Common myeloid progenitor, CD34-positive (primary cell): ENCODE data around the gene ASAP2.

Experiments used
- CTCF ChIA-PET: fragments of 350-600 bp; sonication (Branson Sonifier 250); formaldehyde crosslinking; loops from one replicate; lab custom pipeline; 2021; ENCODE audit warnings: antibody characterized with exemption; lab: Charles Lee
- POLR2A ChIA-PET: fragments of 350-600 bp; sonication (Branson Sonifier 250); formaldehyde crosslinking; loops from one replicate; lab custom pipeline; 2021; ENCODE audit warnings: antibody characterized with exemption; lab: Charles Lee
- DNase-seq, 3 donors: peaks; one replicate each; pipeline versions ENCODE4 v3.0.0 to v3.0.0-alpha.2; 2013
- H3K27ac ChIP-seq, 2 experiments: 1 replicate in 1 of 2; 2 replicates in 1 of 2; pipeline ENCODE4 v1.7.0; 2013; ENCODE audit warnings: inconsistent platforms in 2 of 2, low read length in 2 of 2, mild to moderate bottlenecking in 2 of 2, low read depth in 1 of 2, moderate library complexity in 1 of 2; ENCODE audit not compliant: severe bottlenecking in 2 of 2, insufficient read depth in 1 of 2, poor library complexity in 1 of 2
- H3K27me3 ChIP-seq, 5 experiments: replicated peaks in 2 of 5; 1 replicate in 3 of 5; 2 replicates in 2 of 5; pipeline versions ENCODE4 v1.6.1 to v1.7.0; 2013; ENCODE audit warnings: low read length in 4 of 5, mild to moderate bottlenecking in 2 of 5, moderate library complexity in 2 of 5, inconsistent platforms in 1 of 5; ENCODE audit not compliant: insufficient read depth in 5 of 5, control insufficient read depth in 4 of 5
- H3K36me3 ChIP-seq, 4 experiments: 1 replicate in 2 of 4; 2 replicates in 2 of 4; pipeline versions ENCODE4 v1.6.1 to v1.7.0; 2013; ENCODE audit warnings: low read length in 3 of 4, control low read depth in 1 of 4, mild to moderate bottlenecking in 1 of 4; ENCODE audit not compliant: control insufficient read depth in 4 of 4, insufficient read depth in 4 of 4
- H3K4me1 ChIP-seq, 4 experiments: 1 replicate in 3 of 4; 2 replicates in 1 of 4; pipeline versions ENCODE4 v1.6.1 to v1.7.1; 2013; ENCODE audit warnings: low read length in 3 of 4, mild to moderate bottlenecking in 3 of 4, control low read depth in 1 of 4, inconsistent platforms in 1 of 4, moderate library complexity in 1 of 4; ENCODE audit not compliant: control insufficient read depth in 4 of 4, insufficient read depth in 4 of 4; ENCODE audit errors: control extremely low read depth in 1 of 4
- H3K4me3 ChIP-seq, 7 experiments: 1 replicate in 4 of 7; 2 replicates in 3 of 7; pipeline versions ENCODE4 v1.5.1 to v1.7.0; 2013; ENCODE audit warnings: mild to moderate bottlenecking in 7 of 7, low read length in 6 of 7, moderate library complexity in 6 of 7, inconsistent platforms in 2 of 7, low read depth in 2 of 7, control low read depth in 1 of 7; ENCODE audit not compliant: insufficient read depth in 4 of 7, control insufficient read depth in 1 of 7; ENCODE audit errors: extremely low read depth in 1 of 7
- H3K9me3 ChIP-seq, 5 experiments: 1 replicate in 4 of 5; 2 replicates in 1 of 5; pipeline versions ENCODE4 v1.6.1 to v1.7.1; 2013; ENCODE audit warnings: low read length in 4 of 5, mild to moderate bottlenecking in 2 of 5, inconsistent platforms in 1 of 5, low read depth in 1 of 5, moderate library complexity in 1 of 5; ENCODE audit not compliant: control insufficient read depth in 4 of 5, insufficient read depth in 2 of 5; ENCODE audit errors: control extremely low read depth in 1 of 5
- WGBS: methylation state at CpG from one replicate; pipeline ENCODE4 v1.1.5; 2013; ENCODE audit not compliant: insufficient coverage; 5-methylcytosine and 5-hydroxymethylcytosine counted together

The ASAP2 gene

GRCh38 chr2:9345997-9346396 lies 139.4 kb downstream of the ASAP2 start:
- no peaks in the 10 kb centered on the region for H3K27me3 ChIP-seq
- CTCF ChIA-PET: interaction anchor here (1.7 kb wide), 1 partner anchor 12 kb away, joined by 4 read pairs; no protein-coding TSS in a partner anchor

GRCh38 chr2:9346885-9347284 lies 140.3 kb downstream of the ASAP2 start:
- Histone ChIP-seq H3K9me3 (no peaks in the 10 kb centered on the region), H3K36me3 (peaks cover 0 to 13% (median 0%) of the 10 kb centered on the region in 4 experiments), H3K4me1 (no peaks in the 10 kb centered on the region), H3K27ac (no peak overlapping the region), H3K27me3 (no peaks in the 10 kb centered on the region), H3K4me3 (no peak overlapping the region)
- CTCF ChIA-PET: interaction anchor here (1.5 kb wide), 1 partner anchor 14 kb away, joined by 3 read pairs; no protein-coding TSS in a partner anchor
- no peak for DNase-seq
- 96% methylated on average over 7 of the region's 9 CpGs for WGBS
- POLR2A ChIA-PET: no interaction called here

More at GRCh38 chr2:9345997-9346396, 139.4 kb downstream of the ASAP2 start:
- Histone ChIP-seq H3K9me3 (no peaks in the 10 kb centered on the region), H3K4me3 (no peak overlapping the region), H3K4me1 (no peaks in the 10 kb centered on the region), H3K27ac (no peak overlapping the region), H3K36me3 (peaks cover 0 to 10% (median 0%) of the 10 kb centered on the region in 4 experiments)
- WGBS: 98% methylated on average over 7 of the region's 10 CpGs
- POLR2A ChIA-PET: no interaction called here
- no peak for DNase-seq

DNA sequence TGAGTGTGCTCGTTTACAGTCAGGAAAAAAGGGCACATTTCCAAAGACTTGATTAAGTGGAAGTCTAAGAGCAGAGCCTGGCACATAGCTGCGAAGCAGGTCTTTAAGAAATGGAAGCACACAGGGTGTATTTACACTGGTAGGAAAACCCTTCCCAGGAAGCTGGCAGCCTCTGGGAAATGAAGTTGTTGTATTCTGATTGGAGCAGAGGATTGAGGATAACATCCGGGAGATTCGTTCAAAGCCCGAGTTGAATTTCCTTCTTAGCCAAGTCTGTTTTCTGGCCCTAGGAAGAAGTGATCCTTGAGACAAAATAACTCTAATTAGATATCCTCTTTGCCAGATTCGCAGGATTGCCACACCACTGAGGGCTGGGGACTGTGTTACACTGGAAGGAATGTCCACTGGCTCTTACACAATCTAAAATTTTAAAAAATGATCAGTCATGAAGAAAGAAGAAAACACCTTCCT lies 140.8 kb downstream of the ASAP2 start:
- CTCF ChIA-PET: interaction anchor here (1.5 to 1.9 kb wide), 2 partner anchors 14 to 24 kb away, joined by 3 to 9 read pairs; no protein-coding TSS in a partner anchor
- Histone ChIP-seq H3K9me3 (no peaks in the 10 kb centered on the region), H3K4me1 (no peaks in the 10 kb centered on the region), H3K27me3 (no peaks in the 10 kb centered on the region), H3K4me3 (no peak overlapping the region), H3K27ac (no peak overlapping the region), H3K36me3 (peaks cover 0 to 16% (median under 1%) of the 10 kb centered on the region in 4 experiments)
- POLR2A ChIA-PET: no interaction called here
- no peak for DNase-seq
- WGBS: 96% methylated on average over 5 of the region's 6 CpGs

DNA sequence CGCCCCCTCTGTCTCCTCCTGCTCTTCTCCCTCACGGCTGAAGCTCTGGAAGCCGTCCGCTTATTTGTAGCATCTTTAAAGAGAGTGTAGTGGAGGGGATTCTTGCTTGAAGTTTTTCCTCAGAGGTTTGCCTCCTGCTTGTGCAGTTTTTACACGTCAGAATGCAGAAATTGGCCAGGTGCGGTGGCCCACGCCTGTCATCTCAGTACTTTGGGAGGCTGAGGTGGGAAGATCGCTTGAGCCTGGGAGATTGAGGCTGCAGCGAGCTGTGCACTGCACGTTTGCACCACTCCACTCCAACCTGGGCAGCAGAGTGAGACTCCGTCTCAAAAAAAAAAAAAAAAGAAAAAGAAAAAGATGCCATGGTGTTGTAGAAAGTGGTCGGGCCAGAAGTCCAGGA lies 147.7 kb downstream of the ASAP2 start:
- H3K36me3 ChIP-seq: peaks cover 0 to 21% (median 2%) of the 10 kb centered on the region in 4 experiments
- H3K9me3 ChIP-seq: no peaks in the 10 kb centered on the region
- H3K27ac ChIP-seq: no peak overlapping the region
- no peaks in the 10 kb centered on the region for H3K27me3 ChIP-seq
- ChIA-PET POLR2A (no interaction called here), CTCF (no interaction called here)
- H3K4me1 ChIP-seq: no peaks in the 10 kb centered on the region
- no peak overlapping the region for H3K4me3 ChIP-seq
- DNase-seq: no peak
- WGBS: 96% methylated on average over 8 of the region's 12 CpGs

GRCh38 chr2:9355270-9355669 lies 148.7 kb downstream of the ASAP2 start:
- ChIA-PET CTCF (interaction anchor here (1.0 to 2.4 kb wide), 3 partner anchors 11 to 20 kb away, joined by 3 to 8 read pairs (median 6); no protein-coding TSS in a partner anchor), POLR2A (no interaction called here)

GRCh38 chr2:9355716-9356115 lies 149.1 kb downstream of the ASAP2 start:
- Histone ChIP-seq H3K4me1 (no peaks in the 10 kb centered on the region), H3K27me3 (no peaks in the 10 kb centered on the region), H3K36me3 (peaks cover 0 to 15% (median 2%) of the 10 kb centered on the region in 4 experiments), H3K4me3 (no peak overlapping the region), H3K9me3 (no peaks in the 10 kb centered on the region), H3K27ac (no peak overlapping the region)
- DNase-seq: no peak
- 100% methylated on average over 3 of the region's 4 CpGs for WGBS
- ChIA-PET CTCF (interaction anchor here (1.0 to 2.4 kb wide), 3 partner anchors 10 to 21 kb away, joined by 3 to 8 read pairs (median 6); no protein-coding TSS in a partner anchor), POLR2A (no interaction called here)

More at GRCh38 chr2:9355270-9355669, 148.7 kb downstream of the ASAP2 start:
- Histone ChIP-seq H3K4me3 (no peak overlapping the region), H3K9me3 (no peaks in the 10 kb centered on the region), H3K36me3 (peaks cover 0 to 18% (median 2%) of the 10 kb centered on the region in 4 experiments), H3K27ac (no peak overlapping the region), H3K4me1 (no peaks in the 10 kb centered on the region), H3K27me3 (no peaks in the 10 kb centered on the region)
- no peak for DNase-seq
- WGBS: 100% methylated on average over 1 of the region's 3 CpGs

GRCh38 chr2:9356261-9356660 lies 149.6 kb downstream of the ASAP2 start:
- no peaks in the 10 kb centered on the region for H3K4me1 ChIP-seq
- no peak overlapping the region for H3K27ac ChIP-seq
- WGBS: 96% methylated on average over 11 of the region's 11 CpGs
- no peaks in the 10 kb centered on the region for H3K9me3 ChIP-seq
- DNase-seq: no peak
- H3K4me3 ChIP-seq: no peak overlapping the region
- CTCF ChIA-PET: interaction anchor here (1.0 to 2.4 kb wide), 3 partner anchors 10 to 21 kb away, joined by 3 to 8 read pairs (median 6); no protein-coding TSS in a partner anchor
- H3K27me3 ChIP-seq: no peaks in the 10 kb centered on the region
- POLR2A ChIA-PET: interaction anchor here (0.5 to 0.9 kb wide), 2 partner anchors 30 to 186 kb away, joined by 3 read pairs; no protein-coding TSS in a partner anchor
- H3K36me3 ChIP-seq: peaks cover 0 to 14% (median 2%) of the 10 kb centered on the region in 4 experiments
